Measurements from ENCODE around the gene P4HTM. TPM values are rescaled to one million over a fixed set of nuclear protein-coding genes. Genes with fewer than 3 reads are reported as not detected.

Gene P4HTM
- total and polyA plus RNA-seq, 2 of the 8 experiments (the other 6 are each of a cell fraction or from before 2014, with no cell fraction given), result 19.1 to 25.4 TPM

DNA sequence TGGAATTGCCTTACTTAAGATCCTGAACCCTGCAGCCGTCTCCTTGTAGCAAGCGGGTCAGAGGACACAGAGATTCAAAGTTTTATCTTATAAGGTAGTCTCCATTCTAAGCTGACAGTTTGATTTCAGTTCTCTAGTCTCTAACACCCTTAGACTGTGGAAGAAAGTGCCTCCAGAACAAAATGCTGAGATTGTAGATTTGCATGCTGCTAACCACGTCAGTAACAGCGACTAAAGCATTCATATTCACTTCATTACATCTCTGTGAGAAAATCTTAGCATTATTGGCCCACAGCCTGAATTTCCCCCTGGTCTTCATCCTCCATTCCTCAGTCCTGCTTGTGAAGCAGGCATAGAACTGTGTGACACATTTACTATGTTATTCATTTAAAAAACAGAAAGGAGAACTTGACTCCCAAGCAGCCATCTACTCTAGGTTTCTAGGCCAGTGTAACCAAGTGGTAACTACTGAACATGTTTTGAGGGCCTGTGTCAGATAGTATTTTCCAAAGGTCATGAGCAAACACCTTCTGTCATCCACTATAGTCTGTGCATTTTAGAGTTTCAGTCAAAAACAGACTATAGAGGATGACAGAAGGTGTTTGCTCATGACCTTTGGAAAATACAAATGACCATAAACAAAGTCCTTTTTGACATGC is 44.0 kb upstream of the P4HTM start:
- H2AFZ ChIP-seq (ENCODE audit: low read length), result no peak overlapping the region
- H3K27ac ChIP-seq (ENCODE audit: low read depth, low read length), result no peak overlapping the region
- no peak overlapping the region for H4K91ac ChIP-seq (replicated peaks; ENCODE audit: insufficient read length, low read length)
- peaks cover 2% of the 10 kb centered on the region in 2 experiments for H4K20me1 ChIP-seq (replicated peaks in 1 of 2; ENCODE audit: control insufficient read depth in 1 of 2, insufficient read depth in 2 of 2, low read length in 2 of 2)
- H3K4ac ChIP-seq (replicated peaks; ENCODE audit: insufficient read length, low read depth, low read length), result no peak overlapping the region
- peaks cover 0 to 3% (median 0%) of the 10 kb centered on the region in 4 experiments; a peak in 4 of 8 replicates for H3K36me3 ChIP-seq (ENCODE audit: control insufficient read depth in 2 of 4, insufficient read depth in 4 of 4, low read length in 3 of 4)
- no peak overlapping the region for H3K4me3 ChIP-seq (ENCODE audit: extremely low read depth in 1 of 4, insufficient read depth in 2 of 4, low read depth in 3 of 4, low read length in 4 of 4)
- H3K23me2 ChIP-seq (ENCODE audit: low read depth, low read length), result no peaks in the 10 kb centered on the region
- peaks cover 5% of the 10 kb centered on the region; the same call in 1 of the 2 replicates for H3K79me1 ChIP-seq (ENCODE audit: low read depth, low read length)
- DNase-seq (ENCODE audit: low read depth in 1 of 2, low spot score in 2 of 2) (no peak), FAIRE-seq (no peak)
- H3K23ac ChIP-seq (ENCODE audit: insufficient read length), result no peak overlapping the region
- peaks cover 0 to 7% (median 0%) of the 10 kb centered on the region in 4 experiments; a peak in 2 of 7 replicates for H3K4me1 ChIP-seq (replicated peaks in 1 of 4; ENCODE audit: control insufficient read depth in 3 of 4, insufficient read depth in 4 of 4, low read length in 3 of 4)
- H3K9ac ChIP-seq (replicated peaks in 1 of 4; ENCODE audit: extremely low read depth in 1 of 4, low read depth in 3 of 4, low read length in 3 of 4), result no peak overlapping the region
- H2BK20ac ChIP-seq (ENCODE audit: low read length), result no peak overlapping the region
- 81% methylated on average over 4 of the region's 4 CpGs; no CpG with 5 or more reads in 1 of the 2 experiments for WGBS, 2 experiments (ENCODE audit: extremely low coverage in 1 of 2, insufficient coverage in 1 of 2, insufficient read length in 1 of 2, insufficient replicate concordance in 2 of 2, low coverage in 1 of 2, low lambda C conversion rate in 2 of 2, missing lambda C conversion rate in 1 of 2)
- no peak overlapping the region for H3K56ac ChIP-seq (replicated peaks; ENCODE audit: insufficient read length, low read depth, low read length)
- no peak overlapping the region for H3K18ac ChIP-seq (ENCODE audit: extremely low read depth, low read length)
- no peak overlapping the region for H2BK15ac ChIP-seq (ENCODE audit: low read length)
- H2AK5ac ChIP-seq (ENCODE audit: low read depth, low read length), result no peak overlapping the region
- no peak overlapping the region for H4K8ac ChIP-seq (ENCODE audit: extremely low read depth, insufficient read depth, low read length)
- CTCF ChIA-PET (ENCODE audit: partially characterized antibody), result interaction anchor here (0.8 kb wide), 1 partner anchor 206 kb away, joined by 4 read pairs; no protein-coding TSS in a partner anchor
- H3K4me2 ChIP-seq (ENCODE audit: insufficient read depth in 1 of 2, low read depth in 2 of 2, low read length in 2 of 2), result no peak overlapping the region
- POLR2A ChIA-PET (ENCODE audit: partially characterized antibody), result no interaction called here
- H2BK120ac ChIP-seq (replicated peaks; ENCODE audit: low read depth, low read length), result no peak overlapping the region
- H4K5ac ChIP-seq (ENCODE audit: insufficient read length, low read depth, low read length), result no peak overlapping the region
- H2BK12ac ChIP-seq (ENCODE audit: low read depth, low read length), result no peak overlapping the region
- no peaks in the 10 kb centered on the region for H3K27me3 ChIP-seq (replicated peaks in 1 of 4; ENCODE audit: control insufficient read depth in 3 of 4, extremely low read depth in 1 of 4, insufficient read depth in 3 of 4, low read length in 3 of 4)
- peaks cover 0 to 57% of the 10 kb centered on the region in 2 experiments; a peak in 2 of 4 replicates for H3K79me2 ChIP-seq (ENCODE audit: control insufficient read depth in 1 of 2, insufficient read depth in 2 of 2, low read length in 2 of 2)
- no peak overlapping the region for H3K14ac ChIP-seq (ENCODE audit: insufficient read length)
- H3K9me3 ChIP-seq (ENCODE audit: insufficient read depth in 2 of 2, low read depth in 1 of 2, low read length in 1 of 2), result no peaks in the 10 kb centered on the region
- no peak overlapping the region for H2BK5ac ChIP-seq (ENCODE audit: low read depth, low read length)
- TF ChIP-seq RNF2 (IDR thresholded peaks at IDR 0.05; ENCODE audit: borderline replicate concordance, low read depth, low read length, missing control alignments, poor library complexity, severe bottlenecking) (no peak), EP300 (IDR thresholded peaks at IDR 0.05; ENCODE audit: borderline replicate concordance in 1 of 2, low read depth in 2 of 2, low read length in 2 of 2) (no peak), EGR1 (IDR thresholded peaks at IDR 0.05; ENCODE audit: borderline replicate concordance, low read depth, low read length) (no peak), SP2 (IDR thresholded peaks at IDR 0.05; ENCODE audit: low read length) (no peak)

Measured in H1 (cell line).